Spleen (tissue), 7 donors: ENCODE measurements around the gene ZFP28.

Experiments
- POLR2A ChIP-seq, 3 donors: fragments of 450-650 bp; IDR thresholded peaks; one replicate each; pipeline ENCODE4 v1.5.1; 2017; ENCODE audit warnings: antibody characterized with exemption in 3 of 3, mild to moderate bottlenecking in 1 of 3
- POLR2AphosphoS5 ChIP-seq, 3 donors: sonication (generic); formaldehyde crosslinking; IDR thresholded peaks; one replicate each; pipeline ENCODE4 v1.5.1; 2017; ENCODE audit warnings: antibody characterized with exemption in 3 of 3
- TF ChIP-seq, protein P1 (sequence below), 11 experiments: fragments of 200-600 bp in 7 of 11; fragments of 450-650 bp in 4 of 11; sonication (generic) in 4 of 11; IDR thresholded peaks in 8 of 11; conservative IDR thresholded peaks in 3 of 11; 1 replicate in 7 of 11; 2 replicates in 4 of 11; pipeline versions ENCODE4 v1.4.0 to v1.8.0; 2016 to 2021; ENCODE audit warnings: antibody characterized with exemption in 11 of 11, inconsistent platforms in 4 of 11, mild to moderate bottlenecking in 1 of 11
- donor health status: DM: no; HTN: no; CAD: no; lungs with moderate emphysema.
- donor health status: DM: no; HTN: no; CAD: no.
- donor health status: DM: no; HTN: no; CAD: no.

DNA sequence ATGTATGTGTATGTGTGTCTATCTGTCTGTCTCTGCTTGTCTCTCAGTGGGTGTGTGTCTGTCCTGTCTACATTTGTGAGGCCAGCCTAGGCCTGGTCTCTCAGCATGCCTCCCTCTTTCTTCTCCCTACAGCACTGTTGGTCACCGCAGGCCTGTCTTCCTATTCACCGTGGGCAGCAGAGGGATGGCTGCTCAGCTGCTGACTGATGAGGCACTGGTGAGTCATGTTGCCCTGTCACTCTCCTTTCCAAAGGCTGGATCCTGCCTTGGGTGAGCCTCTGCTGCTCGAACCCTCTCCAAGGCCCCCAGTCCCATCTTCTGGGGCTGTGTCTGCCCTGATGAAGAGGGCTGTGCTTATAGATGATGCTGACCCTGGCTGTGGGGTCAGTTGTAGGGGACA is 62.6 kb downstream of the ZFP28 start:
- TF ChIP-seq, protein P1, sequence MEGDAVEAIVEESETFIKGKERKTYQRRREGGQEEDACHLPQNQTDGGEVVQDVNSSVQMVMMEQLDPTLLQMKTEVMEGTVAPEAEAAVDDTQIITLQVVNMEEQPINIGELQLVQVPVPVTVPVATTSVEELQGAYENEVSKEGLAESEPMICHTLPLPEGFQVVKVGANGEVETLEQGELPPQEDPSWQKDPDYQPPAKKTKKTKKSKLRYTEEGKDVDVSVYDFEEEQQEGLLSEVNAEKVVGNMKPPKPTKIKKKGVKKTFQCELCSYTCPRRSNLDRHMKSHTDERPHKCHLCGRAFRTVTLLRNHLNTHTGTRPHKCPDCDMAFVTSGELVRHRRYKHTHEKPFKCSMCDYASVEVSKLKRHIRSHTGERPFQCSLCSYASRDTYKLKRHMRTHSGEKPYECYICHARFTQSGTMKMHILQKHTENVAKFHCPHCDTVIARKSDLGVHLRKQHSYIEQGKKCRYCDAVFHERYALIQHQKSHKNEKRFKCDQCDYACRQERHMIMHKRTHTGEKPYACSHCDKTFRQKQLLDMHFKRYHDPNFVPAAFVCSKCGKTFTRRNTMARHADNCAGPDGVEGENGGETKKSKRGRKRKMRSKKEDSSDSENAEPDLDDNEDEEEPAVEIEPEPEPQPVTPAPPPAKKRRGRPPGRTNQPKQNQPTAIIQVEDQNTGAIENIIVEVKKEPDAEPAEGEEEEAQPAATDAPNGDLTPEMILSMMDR (IDR thresholded peaks at IDR 0.05 in 8 of 11, conservative IDR thresholded peaks at IDR 0.05 in 3 of 11), result no peak
- TF ChIP-seq POLR2A (IDR thresholded peaks at IDR 0.05) (no peak), POLR2AphosphoS5 (IDR thresholded peaks at IDR 0.05) (no peak)
